Transverse colon (tissue), 4 donors: ENCODE data around the gene RFX3.

Source experiments
- CTCF ChIP-seq, 5 experiments: fragments of 200-600 bp in 3 of 5; fragments of 450-650 bp in 2 of 5; sonication (generic) in 3 of 5; IDR thresholded peaks; 1 replicate in 2 of 5; 2 replicates in 3 of 5; pipeline ENCODE4 v1.5.1; 2016 to 2017; ENCODE audit warnings: antibody characterized with exemption in 5 of 5, inconsistent platforms in 3 of 5, mild to moderate bottlenecking in 2 of 5, moderate library complexity in 1 of 5
- EP300 ChIP-seq: sonication (generic); formaldehyde crosslinking; IDR thresholded peaks from one replicate; pipeline ENCODE4 v1.6.1; 2017; ENCODE audit warnings: antibody characterized with exemption, low read depth
- POLR2A ChIP-seq: fragments of 450-650 bp; IDR thresholded peaks from one replicate; pipeline ENCODE4 v1.6.1; 2016; ENCODE audit warnings: antibody characterized with exemption, mild to moderate bottlenecking, moderate library complexity
- POLR2AphosphoS5 ChIP-seq, 3 donors: sonication (generic); formaldehyde crosslinking; IDR thresholded peaks; one replicate each; pipeline ENCODE4 v1.6.1; 2016; ENCODE audit warnings: antibody characterized with exemption in 3 of 3

GRCh38 chr9:3473405-3473804 is 52.4 kb downstream of the RFX3 start:
- TF ChIP-seq CTCF (IDR thresholded peaks at IDR 0.05) (no peak), POLR2A (no peak), POLR2AphosphoS5 (IDR thresholded peaks at IDR 0.05) (no peak), EP300 (no peak)
